ENCODE results near the gene ETS2. TPM values are rescaled to one million over a fixed set of nuclear protein-coding genes. Genes with fewer than 3 reads are reported as not detected.

ETS2 gene
- total RNA-seq, 1 experiment from 2014 or later, result 35.3 TPM

- no peak overlapping the region for H4K8ac ChIP-seq (replicated peaks; ENCODE audit: insufficient read length, low read depth, low read length)
- H3K18ac ChIP-seq (ENCODE audit: insufficient read length, low read depth, low read length), result no peak overlapping the region
- no peak overlapping the region for H3K9ac ChIP-seq (ENCODE audit: extremely low read depth, insufficient read length, low read length)
- H2AK5ac ChIP-seq (ENCODE audit: insufficient read length, low read length), result no peak overlapping the region
- Mint-ChIP-seq H3K4me1 (no peaks in the 10 kb centered on the region), H3K4me3 (no peak overlapping the region), H3K9me3 (peaks cover 27 to 33% of the 10 kb centered on the region in 2 experiments), H3K36me3 (ENCODE audit: insufficient read depth in 1 of 3, low read depth in 3 of 3) (peaks cover 7 to 22% (median 11%) of the 10 kb centered on the region in 3 experiments), H3K27ac (no peak overlapping the region), H3K27me3 (ENCODE audit: low read depth) (peaks cover 8% of the 10 kb centered on the region)
- H4K20me1 ChIP-seq (ENCODE audit: control insufficient read depth, insufficient read depth, insufficient read length), result no peaks in the 10 kb centered on the region
- H3K23ac ChIP-seq (ENCODE audit: insufficient read length, low read depth, low read length), result no peak overlapping the region
- H4K91ac ChIP-seq (ENCODE audit: insufficient read length, low read depth, low read length), result no peak overlapping the region
- H2BK15ac ChIP-seq (ENCODE audit: low read depth, low read length), result no peak overlapping the region
- no peak overlapping the region for H2BK12ac ChIP-seq (ENCODE audit: insufficient read length, low read depth, low read length)
- no peaks in the 10 kb centered on the region for H3K79me2 ChIP-seq (ENCODE audit: insufficient read depth, low read length)
- no peak overlapping the region for H2BK20ac ChIP-seq (ENCODE audit: low read depth, low read length, poor library complexity, severe bottlenecking)
- no peaks in the 10 kb centered on the region for H3K23me2 ChIP-seq (ENCODE audit: insufficient read length, low read depth, low read length, poor library complexity, severe bottlenecking)
- WGBS (ENCODE audit: extremely low coverage, insufficient read length, low lambda C conversion rate), result no CpG with 5 or more reads among the region's 5 CpGs
- H2AFZ ChIP-seq (ENCODE audit: low read length), result no peak overlapping the region
- TF ChIP-seq CTCF (conservative IDR thresholded peaks at IDR 0.05), result no peak
- no peak overlapping the region for H2BK5ac ChIP-seq (ENCODE audit: insufficient read length, low read length)
- no peak overlapping the region for H3K14ac ChIP-seq (ENCODE audit: insufficient read depth, low read length)
- no peak overlapping the region for H3K27ac ChIP-seq (ENCODE audit: insufficient read length, low read depth, low read length)
- no peaks in the 10 kb centered on the region for H3K27me3 ChIP-seq (ENCODE audit: insufficient read depth, low read length)
- H3K4me1 ChIP-seq (ENCODE audit: insufficient read depth, low read length), result no peaks in the 10 kb centered on the region
- H4K5ac ChIP-seq (ENCODE audit: insufficient read length, low read depth, low read length), result no peak overlapping the region
- no peak overlapping the region for H3K4me2 ChIP-seq (ENCODE audit: insufficient read depth, insufficient read length, low read length)
- H2BK120ac ChIP-seq (ENCODE audit: low read depth, low read length, poor library complexity, severe bottlenecking), result no peak overlapping the region
- H3K56ac ChIP-seq (ENCODE audit: insufficient read length, low read depth, low read length), result no peak overlapping the region
- H3K9me3 ChIP-seq (ENCODE audit: control insufficient read depth, low read depth, low read length), result peaks cover 5% of the 10 kb centered on the region
- H3K4ac ChIP-seq (ENCODE audit: low read depth, low read length), result no peak overlapping the region
- no peak overlapping the region for H3T11ph ChIP-seq (ENCODE audit: low read length)
- DNase-seq, result no peak
- H3K79me1 ChIP-seq (ENCODE audit: insufficient read depth, low read depth, low read length, poor library complexity, severe bottlenecking), result no peaks in the 10 kb centered on the region
Measured at GRCh38 chr21:38777531-38777930, 28.2 kb upstream of the ETS2 start.

Measured in H9 (cell line).